Urinary bladder (tissue), 4 donors: ENCODE results near the gene KRT13. TPM values are rescaled to one million over a fixed set of nuclear protein-coding genes. Genes with fewer than 3 reads are reported as not detected.

Source experiments
- DNase-seq: peaks from one replicate; pipeline ENCODE4 v3.0.0-alpha.2; 2015; ENCODE audit errors: extremely low spot score
- H3K27ac ChIP-seq: one replicate; pipeline ENCODE4 v1.5.1; 2013; ENCODE audit warnings: low read depth, mild to moderate bottlenecking, moderate library complexity
- H3K36me3 ChIP-seq: one replicate; pipeline ENCODE4 v1.6.1; 2013; ENCODE audit warnings: mild to moderate bottlenecking, moderate library complexity; ENCODE audit not compliant: insufficient read depth
- H3K4me1 ChIP-seq: one replicate; pipeline ENCODE4 v1.6.1; 2013; ENCODE audit warnings: mild to moderate bottlenecking, moderate library complexity; ENCODE audit not compliant: insufficient read depth
- H3K4me3 ChIP-seq: one replicate; pipeline ENCODE4 v1.5.1; 2013; ENCODE audit warnings: low read depth, low read length
- WGBS: extraction: QIAGEN DNeasy Blood & Tissue Kit; methylation state at CpG from one replicate; pipeline ENCODE4 v1.1.7; 2013; 5-methylcytosine and 5-hydroxymethylcytosine counted together
- polyA plus RNA-seq: library from polyadenylated mRNA; stranded (reverse); fragments of 200-250 nt; gene quantifications from one replicate; pipeline ENCODE4 v1.2.3, GENCODE V29; 2013
- total RNA-seq: library from RNA; depleted of rRNA; stranded (reverse); fragments of >200 nt; gene quantifications from one replicate; pipeline ENCODE4 v1.2.3, GENCODE V29; 2014
- donor health status: healthy with polysubstance abuse.
- donor health status: healthy.

KRT13 gene
- total RNA-seq (356 TPM), polyA plus RNA-seq (401 TPM)

DNA sequence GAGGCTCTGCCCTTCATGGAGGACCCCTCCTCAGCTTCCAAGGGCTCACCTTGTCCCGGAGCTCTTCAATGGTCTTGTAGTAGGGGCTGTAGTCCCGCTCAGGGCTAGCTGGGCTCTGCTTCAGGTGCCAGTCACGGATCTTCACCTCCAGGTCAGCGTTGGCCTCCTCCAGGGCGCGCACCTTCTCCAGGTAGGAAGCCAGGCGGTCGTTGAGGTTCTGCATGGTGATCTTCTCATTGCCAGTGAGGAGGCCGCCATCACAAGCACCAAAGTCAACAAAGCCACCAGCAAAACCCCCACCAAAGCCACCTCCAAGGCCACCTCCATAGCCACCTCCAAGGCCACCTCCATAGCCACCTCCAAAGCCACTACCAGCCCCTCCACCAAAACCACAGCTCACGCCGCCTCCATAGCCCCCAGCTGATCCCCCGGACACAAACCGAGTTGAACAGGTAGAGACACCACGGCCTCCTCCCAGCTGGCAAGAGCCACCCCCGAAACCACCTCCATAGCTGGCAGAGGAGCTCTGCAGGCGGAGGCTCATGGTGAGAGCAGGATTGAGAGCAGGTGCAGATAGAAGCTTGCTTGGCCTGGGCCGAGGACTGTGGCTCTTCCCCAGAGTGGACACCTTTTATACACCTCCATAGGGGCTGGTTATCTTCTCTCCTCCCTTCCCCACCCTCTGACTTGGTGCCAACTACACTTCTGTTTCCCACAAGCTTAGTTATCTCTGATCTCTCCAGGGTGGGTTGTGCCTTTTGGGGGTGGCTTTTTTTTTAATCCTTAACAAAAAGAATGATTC, at the start of gene KRT13:
Gene KRT13 (minus strand): TSS at position 606 of the 802 bp plus-strand sequence. CDS start 62 bp downstream, at position 544.
- DNase-seq, result no peak
- Histone ChIP-seq H3K4me1 (no peaks in the 10 kb centered on the region), H3K27ac (peak within 1 kb of the TSS; percentile 59), H3K36me3 (no peaks in the 10 kb centered on the region), H3K4me3 (peak within 1 kb of the TSS; percentile 11)
- 88% methylated on average over 17 of the region's 17 CpGs for whole genome bisulfite sequencing

DNA sequence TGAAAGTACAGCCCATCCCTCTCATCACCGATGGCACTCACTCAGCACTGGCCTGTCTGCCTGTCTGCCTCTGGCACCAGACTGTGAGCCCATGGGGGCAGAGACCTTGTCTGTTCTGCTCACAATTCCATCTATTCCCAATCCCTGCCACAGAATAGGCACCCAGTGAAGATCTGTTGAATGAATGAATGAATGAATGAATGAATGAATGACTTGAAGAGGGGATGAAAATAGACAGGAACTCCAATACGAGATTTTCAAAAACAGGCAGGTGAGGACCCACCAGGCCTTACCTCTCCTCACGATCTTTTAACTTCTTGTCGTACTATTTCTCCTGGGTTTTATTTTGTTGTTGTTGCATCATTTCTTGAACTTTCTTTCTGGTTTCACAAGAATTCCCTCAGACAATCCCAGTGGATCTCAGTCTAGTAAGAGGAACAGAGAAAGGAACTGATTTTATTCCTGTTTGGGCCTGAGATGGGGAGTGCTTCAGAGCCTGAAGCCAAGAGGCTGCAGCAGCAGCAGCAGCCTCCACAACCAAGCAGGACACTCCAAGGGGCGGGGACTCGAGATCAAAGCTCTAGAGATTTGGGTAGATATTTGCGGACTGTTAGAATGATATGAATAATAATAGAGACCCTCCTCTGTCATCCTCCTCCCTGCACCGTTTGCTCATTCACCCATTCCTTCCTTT, 48.7 kb upstream of the KRT13 start:
- H3K4me1 ChIP-seq, result no peaks in the 10 kb centered on the region
- no peaks in the 10 kb centered on the region for H3K36me3 ChIP-seq
- WGBS, result 77% methylated on average over 8 of the region's 8 CpGs
- no peak overlapping the region for H3K4me3 ChIP-seq
- no peak for DNase-seq
- no peak overlapping the region for H3K27ac ChIP-seq

GRCh38 chr17:41553176-41553575, 47.8 kb upstream of the KRT13 start:
- 85% methylated on average over 4 of the region's 4 CpGs for WGBS
- no peak overlapping the region for H3K4me3 ChIP-seq
- no peak for DNase-seq
- H3K27ac ChIP-seq, result no peak overlapping the region
- H3K4me1 ChIP-seq, result no peaks in the 10 kb centered on the region
- no peaks in the 10 kb centered on the region for H3K36me3 ChIP-seq

- Histone ChIP-seq H3K27ac (no peak overlapping the region), H3K4me1 (no peaks in the 10 kb centered on the region), H3K36me3 (no peaks in the 10 kb centered on the region), H3K4me3 (no peak overlapping the region)
- no peak for DNase-seq
- 87% methylated on average over 5 of the region's 5 CpGs for WGBS
Measured at GRCh38 chr17:41552455-41552854, 47.0 kb upstream of the KRT13 start.

- WGBS, result 71% methylated on average over 5 of the region's 5 CpGs
- DNase-seq, result no peak
- H3K4me3 ChIP-seq, result no peak overlapping the region
- H3K36me3 ChIP-seq, result no peaks in the 10 kb centered on the region
- H3K4me1 ChIP-seq, result no peaks in the 10 kb centered on the region
- no peak overlapping the region for H3K27ac ChIP-seq
Measured at GRCh38 chr17:41551365-41551764, 46.0 kb upstream of the KRT13 start.

- no peak overlapping the region for H3K4me3 ChIP-seq
- 62% methylated on average over 8 of the region's 8 CpGs for WGBS
- no peak for DNase-seq
Measured at GRCh38 chr17:41549596-41550039, 44.2 kb upstream of the KRT13 start.

DNA sequence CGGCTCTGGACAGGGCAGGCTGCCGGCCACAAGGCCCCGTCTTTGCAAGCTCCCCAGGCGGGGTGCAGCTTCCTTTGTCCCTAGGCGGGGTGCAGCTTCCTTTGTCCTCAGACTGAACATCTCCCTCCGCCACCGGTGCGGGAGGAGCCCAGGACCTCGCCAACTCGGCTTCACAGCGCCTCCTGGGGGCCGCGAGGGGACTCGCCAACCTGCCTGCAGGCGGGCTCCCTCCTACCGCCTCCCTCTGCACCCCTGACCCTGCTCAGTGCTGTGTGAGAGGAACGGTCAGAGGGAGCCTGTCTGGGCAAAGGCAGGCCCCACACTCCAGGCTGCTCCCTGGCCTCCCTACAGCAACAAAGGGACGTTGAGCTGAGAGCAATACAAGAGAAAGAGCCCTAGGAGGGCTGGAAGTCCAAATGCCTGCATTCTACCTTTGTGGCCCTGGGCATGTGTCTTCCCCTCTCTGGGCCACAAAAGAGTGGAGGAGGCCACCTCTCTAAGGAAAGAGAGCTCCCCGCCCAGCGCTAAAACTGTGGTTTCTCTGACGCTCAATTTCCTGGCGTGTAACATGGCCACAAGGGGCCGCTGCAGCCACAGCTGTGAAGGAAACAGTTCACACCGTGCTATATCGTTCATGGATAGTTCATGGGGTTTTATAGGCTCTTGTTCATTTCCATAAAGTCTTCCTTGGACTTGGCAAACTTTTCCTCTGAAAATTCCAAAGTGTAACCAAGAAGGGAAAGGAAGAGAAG, 43.6 kb upstream of the KRT13 start:
- H3K36me3 ChIP-seq, result no peaks in the 10 kb centered on the region
- H3K4me1 ChIP-seq, result no peaks in the 10 kb centered on the region
- DNase-seq, result peak; percentile 87
- WGBS, result 2% methylated on average over 25 of the region's 25 CpGs
- no peak overlapping the region for H3K27ac ChIP-seq
- H3K4me3 ChIP-seq, result no peak overlapping the region

More at GRCh38 chr17:41549596-41550039, 44.2 kb upstream of the KRT13 start:
- Histone ChIP-seq H3K27ac (no peak overlapping the region), H3K36me3 (no peaks in the 10 kb centered on the region), H3K4me1 (no peaks in the 10 kb centered on the region)

DNA sequence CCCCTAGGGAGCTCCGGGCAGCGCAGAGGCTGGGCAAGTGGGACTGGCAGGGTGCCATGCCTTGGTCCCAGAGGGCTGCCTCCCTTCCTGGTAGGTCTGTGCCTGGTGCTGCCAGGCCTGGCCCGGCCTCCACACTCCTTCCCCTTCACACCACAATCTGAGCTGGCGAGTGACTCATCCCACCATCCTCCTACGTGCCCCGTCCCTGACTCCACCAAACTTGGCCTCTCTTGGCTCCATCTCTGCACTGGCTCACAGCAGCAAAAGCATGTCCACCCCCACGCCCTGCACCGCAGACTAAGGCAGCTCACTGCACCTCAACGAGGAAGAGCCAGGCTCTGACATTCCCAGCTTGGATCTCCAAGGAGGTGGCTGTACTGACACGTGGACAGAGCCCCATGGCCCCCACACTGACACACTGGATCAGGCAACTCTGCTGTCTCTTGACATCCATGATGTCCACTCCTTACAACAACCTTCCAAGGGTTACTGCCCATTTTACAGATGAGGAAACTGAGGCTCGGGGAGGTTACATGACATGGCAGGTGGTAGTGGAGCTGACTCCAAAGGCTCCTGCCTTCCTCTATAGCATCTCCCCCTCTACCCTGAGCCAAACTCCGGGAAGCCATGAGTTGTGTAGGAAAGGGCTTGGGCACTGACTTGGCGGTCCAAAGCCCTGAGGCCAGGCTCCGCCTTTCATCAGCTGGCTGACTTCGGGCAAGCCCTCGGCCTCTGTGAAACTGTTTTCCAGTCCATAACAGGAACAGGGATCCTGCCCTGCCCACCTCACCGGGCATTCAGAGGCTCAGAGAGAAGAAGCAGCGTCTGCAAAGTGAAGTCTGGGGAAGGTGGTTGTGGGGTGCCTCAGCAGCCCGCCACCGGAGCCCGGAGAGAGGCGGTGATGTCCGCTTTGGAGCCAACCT, 42.8 kb upstream of the KRT13 start:
- WGBS, result 33% methylated on average over 23 of the region's 23 CpGs
- Histone ChIP-seq H3K27ac (no peak overlapping the region), H3K36me3 (no peaks in the 10 kb centered on the region), H3K4me3 (no peak overlapping the region), H3K4me1 (no peaks in the 10 kb centered on the region)
- no peak for DNase-seq

- no peak overlapping the region for H3K4me3 ChIP-seq
Measured at GRCh38 chr17:41547378-41547841, 42.0 kb upstream of the KRT13 start.

DNA sequence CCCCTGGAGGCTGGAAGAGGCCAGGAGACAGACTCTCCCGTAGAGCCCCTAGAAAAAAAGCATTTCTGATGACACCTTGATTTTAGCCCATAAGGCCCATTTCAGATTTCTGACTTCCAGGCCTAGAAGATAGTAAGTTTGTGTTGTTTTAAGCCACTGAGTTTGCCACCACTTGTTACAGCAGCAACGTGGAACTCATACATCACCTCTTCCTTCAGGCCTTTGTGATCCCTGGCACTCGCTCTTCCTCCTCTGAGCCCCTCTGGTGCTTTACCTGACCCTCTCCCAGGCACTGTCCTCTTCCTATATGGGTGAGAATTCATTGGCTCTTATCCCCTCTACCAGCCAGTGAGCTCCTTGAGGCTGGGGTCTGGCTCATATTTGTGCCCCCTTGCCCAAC, 41.4 kb upstream of the KRT13 start:
- Histone ChIP-seq H3K27ac (no peak overlapping the region), H3K4me3 (no peak overlapping the region), H3K36me3 (no peaks in the 10 kb centered on the region), H3K4me1 (no peaks in the 10 kb centered on the region)
- WGBS, result 98% methylated on average over 3 of the region's 3 CpGs
- DNase-seq, result no peak

More at GRCh38 chr17:41547378-41547841, 42.0 kb upstream of the KRT13 start:
- no peak for DNase-seq
- Histone ChIP-seq H3K27ac (no peak overlapping the region), H3K4me1 (no peaks in the 10 kb centered on the region), H3K36me3 (no peaks in the 10 kb centered on the region)
- WGBS, result 66% methylated on average over 9 of the region's 9 CpGs

DNA sequence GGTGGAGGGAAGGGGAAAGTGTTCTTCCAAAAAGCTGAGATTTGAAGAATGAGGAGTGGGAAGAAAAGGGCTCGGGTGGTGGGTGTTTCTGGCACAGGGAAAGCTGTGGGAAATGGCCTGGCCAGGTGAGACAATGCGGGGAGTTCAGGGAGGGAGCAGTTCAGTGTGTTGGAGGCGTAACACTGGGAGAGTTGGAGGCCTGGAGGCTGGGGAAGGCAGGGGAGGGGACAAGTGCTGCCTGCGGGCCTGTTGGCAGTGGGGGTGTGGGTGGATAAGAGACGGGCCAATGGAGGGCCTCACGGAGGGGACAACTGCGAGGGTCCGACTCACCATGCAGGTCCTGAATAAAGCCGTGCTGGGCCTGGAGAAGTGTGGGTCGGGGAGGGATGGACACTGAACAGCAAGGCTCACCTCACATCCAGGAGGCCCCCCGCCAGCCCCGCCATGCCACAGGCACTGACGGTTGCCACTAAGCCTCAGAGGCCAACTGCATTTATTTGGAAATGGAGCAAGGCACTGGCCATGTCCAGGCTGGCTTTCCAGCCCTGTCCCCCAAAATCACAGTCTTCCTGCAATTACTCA, 40.5 kb upstream of the KRT13 start:
- Histone ChIP-seq H3K36me3 (no peaks in the 10 kb centered on the region), H3K27ac (no peak overlapping the region), H3K4me3 (no peak overlapping the region), H3K4me1 (no peaks in the 10 kb centered on the region)
- DNase-seq, result no peak
- WGBS, result 79% methylated on average over 13 of the region's 13 CpGs

GRCh38 chr17:41544935-41545334, 39.5 kb upstream of the KRT13 start:
- no peak for DNase-seq
- no peak overlapping the region for H3K4me3 ChIP-seq
- H3K27ac ChIP-seq, result no peak overlapping the region
- H3K4me1 ChIP-seq, result no peaks in the 10 kb centered on the region
- H3K36me3 ChIP-seq, result no peaks in the 10 kb centered on the region
- 90% methylated on average over 5 of the region's 5 CpGs for WGBS
